Endodermal cell (in vitro differentiated cells): ENCODE data around the gene OR7C1. TPM values are rescaled to one million over a fixed set of nuclear protein-coding genes. Genes with fewer than 3 reads are reported as not detected.

ENCODE experiments used
- DNase-seq: peaks from one replicate; pipeline ENCODE4 v3.0.0-alpha.2; 2017
- H3K27ac ChIP-seq: 2 replicates; pipeline ENCODE4 v1.5.1; 2013; ENCODE audit warnings: mild to moderate bottlenecking, low read depth, low read length, moderate library complexity
- H3K27me3 ChIP-seq: 2 replicates; pipeline ENCODE4 v1.6.1; 2013; ENCODE audit warnings: mild to moderate bottlenecking, low read length, moderate library complexity; ENCODE audit not compliant: insufficient read depth, control insufficient read depth, poor library complexity, severe bottlenecking
- H3K36me3 ChIP-seq: 2 replicates; pipeline ENCODE4 v1.7.0; 2013; ENCODE audit warnings: mild to moderate bottlenecking, low read length, moderate library complexity; ENCODE audit not compliant: control insufficient read depth, insufficient read depth
- H3K4me1 ChIP-seq: one replicate; pipeline ENCODE4 v1.7.0; 2013; ENCODE audit warnings: low read length; ENCODE audit not compliant: control insufficient read depth, insufficient read depth
- H3K4me3 ChIP-seq: 2 replicates; pipeline ENCODE4 v1.5.1; 2013; ENCODE audit warnings: mild to moderate bottlenecking, low read length, moderate library complexity
- H3K9ac ChIP-seq: 2 replicates; pipeline ENCODE4 v1.6.1; 2013; ENCODE audit warnings: mild to moderate bottlenecking, low read length, moderate library complexity; ENCODE audit not compliant: poor library complexity, severe bottlenecking; ENCODE audit errors: extremely low read depth
- H3K9me3 ChIP-seq: 2 replicates; pipeline ENCODE4 v1.6.1; 2013; ENCODE audit warnings: mild to moderate bottlenecking, low read length, moderate library complexity; ENCODE audit not compliant: control insufficient read depth
- H3K27ac Mint-ChIP-seq: 2 replicates; pipeline ENCODE4 v1.8.0; 2020; ENCODE audit warnings: mixed read lengths
- H3K27me3 Mint-ChIP-seq: 2 replicates; pipeline ENCODE4 v1.8.0; 2021; ENCODE audit warnings: mild to moderate bottlenecking, mixed read lengths; ENCODE audit not compliant: insufficient read depth
- H3K36me3 Mint-ChIP-seq: 2 replicates; pipeline ENCODE4 v1.8.0; 2020; ENCODE audit warnings: low read depth, mixed read lengths
- H3K4me1 Mint-ChIP-seq: 2 replicates; pipeline ENCODE4 v1.8.0; 2020; ENCODE audit warnings: mixed read lengths
- H3K4me3 Mint-ChIP-seq: 2 replicates; pipeline ENCODE4 v1.8.0; 2020; ENCODE audit warnings: mild to moderate bottlenecking, moderate library complexity, mixed read lengths
- H3K9me3 Mint-ChIP-seq: 2 replicates; pipeline ENCODE4 v1.8.0; 2020; ENCODE audit warnings: mild to moderate bottlenecking, mixed read lengths
- CTCF ChIP-seq: fragments of 200-600 bp; sonication (generic); conservative IDR thresholded peaks from 2 replicates; pipeline ENCODE4 v1.5.0; 2021; ENCODE audit warnings: antibody characterized with exemption, mild to moderate bottlenecking
- WGBS, 2 experiments: methylation state at CpG; one replicate each; pipeline versions ENCODE4 v1.1.5 to v1.1.7; 2013; ENCODE audit warnings: missing lambda C conversion rate in 2 of 2, mixed read lengths in 1 of 2; ENCODE audit not compliant: insufficient coverage in 1 of 2, insufficient read length in 1 of 2; 5-methylcytosine and 5-hydroxymethylcytosine counted together
- total RNA-seq, 2 donors: library from RNA; stranded (reverse); fragmentation: NEBNext Ultra II Directional in 1 of 2; extraction: Animal tissue kit (Norgen Biotek cat#: 25700) in 1 of 2; gene quantifications; 2 replicates in 1 of 2; 3 replicates in 1 of 2; pipeline ENCODE4 v1.2.1, GENCODE V29; 2021

OR7C1 gene
- total RNA-seq, 2 donors from 2014 or later = not detected

- no peaks in the 10 kb centered on the region for H3K36me3 Mint-ChIP-seq
- H3K27me3 Mint-ChIP-seq = peaks cover 2% of the 10 kb centered on the region
- no peak overlapping the region for H3K4me3 Mint-ChIP-seq
- Histone ChIP-seq H3K9me3 (peaks cover 78% of the 10 kb centered on the region), H3K27ac (no peak overlapping the region), H3K9ac (no peak overlapping the region), H3K27me3 (no peaks in the 10 kb centered on the region), H3K4me1 (no peaks in the 10 kb centered on the region), H3K4me3 (no peak overlapping the region), H3K36me3 (no peaks in the 10 kb centered on the region)
- H3K9me3 Mint-ChIP-seq = peaks cover 94% of the 10 kb centered on the region
- H3K27ac Mint-ChIP-seq = no peak overlapping the region
- WGBS, 2 experiments = 86 to 88% methylated on average over 1 to 2 of the region's 2 CpGs
- no peak for TF ChIP-seq CTCF
- no peak for DNase-seq
- H3K4me1 Mint-ChIP-seq = no peaks in the 10 kb centered on the region
Measured at GRCh38 chr19:14826006-14826405, 9.0 kb downstream of the OR7C1 start.

DNA sequence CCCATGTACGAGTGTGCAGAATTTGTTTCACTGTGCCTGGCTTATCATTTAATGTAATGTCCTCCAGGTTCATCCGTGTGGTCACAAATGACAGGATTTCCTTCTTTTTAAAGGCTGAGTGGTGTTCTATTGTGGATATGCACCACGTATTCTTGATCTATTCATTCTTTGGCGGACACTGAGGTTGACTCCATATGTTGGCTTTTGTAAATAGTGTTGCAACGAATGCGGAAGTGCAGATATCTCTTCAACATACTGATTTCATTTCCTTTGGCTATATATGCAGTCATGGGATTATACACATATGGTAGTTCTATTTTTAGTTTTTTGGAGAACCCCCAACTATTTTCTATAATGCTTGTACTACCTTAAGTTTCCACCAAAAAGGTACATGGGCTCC lies 13.0 kb downstream of the OR7C1 start:
- TF ChIP-seq CTCF = no peak
- Mint-ChIP-seq H3K9me3 (peaks cover 92% of the 10 kb centered on the region), H3K36me3 (no peaks in the 10 kb centered on the region), H3K4me3 (no peak overlapping the region), H3K27me3 (no peaks in the 10 kb centered on the region), H3K27ac (no peak overlapping the region), H3K4me1 (no peaks in the 10 kb centered on the region)
- no peak overlapping the region for H3K27ac ChIP-seq
- peaks cover 77% of the 10 kb centered on the region for H3K9me3 ChIP-seq
- H3K27me3 ChIP-seq = no peaks in the 10 kb centered on the region
- DNase-seq = no peak
- no peak overlapping the region for H3K9ac ChIP-seq
- WGBS, 2 experiments = 54 to 75% methylated on average over 4 to 6 of the region's 6 CpGs
- no peaks in the 10 kb centered on the region for H3K36me3 ChIP-seq
- H3K4me1 ChIP-seq = no peaks in the 10 kb centered on the region
- no peak overlapping the region for H3K4me3 ChIP-seq

GRCh38 chr19:14818588-14818987 lies 16.4 kb downstream of the OR7C1 start:
- H3K27ac ChIP-seq = no peak overlapping the region
- no peaks in the 10 kb centered on the region for H3K4me1 ChIP-seq
- no peak overlapping the region for H3K4me3 ChIP-seq
- Mint-ChIP-seq H3K9me3 (peaks cover 84% of the 10 kb centered on the region), H3K4me1 (no peaks in the 10 kb centered on the region), H3K27me3 (no peaks in the 10 kb centered on the region), H3K4me3 (no peak overlapping the region), H3K36me3 (no peaks in the 10 kb centered on the region), H3K27ac (no peak overlapping the region)
- no peak overlapping the region for H3K9ac ChIP-seq
- no peak for DNase-seq
- TF ChIP-seq CTCF = no peak
- H3K36me3 ChIP-seq = no peaks in the 10 kb centered on the region
- H3K9me3 ChIP-seq = peaks cover 55% of the 10 kb centered on the region
- no peaks in the 10 kb centered on the region for H3K27me3 ChIP-seq
- WGBS, 2 experiments = 68 to 74% methylated on average over 5 to 7 of the region's 8 CpGs
